Skeletal muscle cell (primary cell): Measurements from ENCODE around the gene MDFIC.
"Not testable (repeated sequence)": the region's sequence is repeated elsewhere in the genome, so short reads cannot be mapped to it uniquely, and the experiment has no call there.

Experiments
- DNase-seq: peaks from one replicate; pipeline ENCODE4 v3.0.0-alpha.2; 2010; ENCODE audit warnings: low read depth
- H3K4me3 ChIP-seq: 2 replicates; pipeline ENCODE4 v1.5.1; 2011; ENCODE audit warnings: low read depth, mild to moderate bottlenecking, control low read depth, low read length, moderate library complexity

The MDFIC gene

GRCh38 chr7:114922026-114922651, at the start of gene MDFIC:
Gene MDFIC, plus strand, starts transcription at chr7:114922094. Its CDS starts 940 bp downstream, at chr7:114923034.
- no peak for DNase-seq
- H3K4me3 ChIP-seq: peak within 1 kb of the TSS; percentile 77

- no peak overlapping the region for H3K4me3 ChIP-seq
- DNase-seq: no peak
These were observed 47.7 kb upstream of the MDFIC start for GRCh38 chr7:114874170-114874569.

- H3K4me3 ChIP-seq: no peak overlapping the region
- DNase-seq: no peak
These were observed 46.7 kb upstream of the MDFIC start for GRCh38 chr7:114875186-114875585.

GRCh38 chr7:114879554-114879953, 42.3 kb upstream of the MDFIC start:
- DNase-seq: no peak
- no peak overlapping the region for H3K4me3 ChIP-seq

GRCh38 chr7:114885836-114886235, 36.1 kb upstream of the MDFIC start:
- no peak for DNase-seq
- H3K4me3 ChIP-seq: no peak overlapping the region

GRCh38 chr7:114886241-114886640, 35.7 kb upstream of the MDFIC start:
- no peak for DNase-seq
- H3K4me3 ChIP-seq: no peak overlapping the region

- not testable (repeated sequence) for H3K4me3 ChIP-seq, DNase-seq
These were observed 32.8 kb upstream of the MDFIC start for GRCh38 chr7:114889116-114889515.

GRCh38 chr7:114889646-114890285, 32.1 kb upstream of the MDFIC start:
- no peak overlapping the region for H3K4me3 ChIP-seq
- DNase-seq: peak; percentile 97

- DNase-seq: no peak
These were observed 31.3 kb upstream of the MDFIC start for GRCh38 chr7:114890561-114890960.

GRCh38 chr7:114900127-114900526, 21.8 kb upstream of the MDFIC start:
- no peak overlapping the region for H3K4me3 ChIP-seq
- DNase-seq: no peak

More at GRCh38 chr7:114890561-114890960, 31.3 kb upstream of the MDFIC start:
- no peak overlapping the region for H3K4me3 ChIP-seq

- DNase-seq: no peak
These were observed 20.1 kb upstream of the MDFIC start for GRCh38 chr7:114901771-114902170.

GRCh38 chr7:114903131-114903530, 18.8 kb upstream of the MDFIC start:
- DNase-seq: no peak
- H3K4me3 ChIP-seq: no peak overlapping the region

More at GRCh38 chr7:114901771-114902170, 20.1 kb upstream of the MDFIC start:
- no peak overlapping the region for H3K4me3 ChIP-seq

- H3K4me3 ChIP-seq: no peak overlapping the region
- DNase-seq: no peak
These were observed 11.1 kb upstream of the MDFIC start for GRCh38 chr7:114910787-114911186.

- no peak overlapping the region for H3K4me3 ChIP-seq
- DNase-seq: no peak
These were observed 10.5 kb upstream of the MDFIC start for GRCh38 chr7:114911411-114911810.

GRCh38 chr7:114916261-114916892, 5.5 kb upstream of the MDFIC start:
- no peak for DNase-seq
- no peak overlapping the region for H3K4me3 ChIP-seq

- DNase-seq: no peak
- no peak overlapping the region for H3K4me3 ChIP-seq
These were observed 4.6 kb upstream of the MDFIC start for GRCh38 chr7:114917211-114917839.

- DNase-seq: no peak
These were observed 2.3 kb upstream of the MDFIC start for GRCh38 chr7:114919587-114919986.

GRCh38 chr7:114921631-114922025, 266 bp upstream of the MDFIC start:
- peak overlapping the region; percentile 77 for H3K4me3 ChIP-seq
- DNase-seq: no peak

More at GRCh38 chr7:114919587-114919986, 2.3 kb upstream of the MDFIC start:
- H3K4me3 ChIP-seq: no peak overlapping the region

GRCh38 chr7:114922652-114923402, 933 bp downstream of the MDFIC start:
- H3K4me3 ChIP-seq: peak overlapping the region; percentile 77
- DNase-seq: peak; percentile 49

- H3K4me3 ChIP-seq: peak overlapping the region; percentile 77
- no peak for DNase-seq
These were observed 1.5 kb downstream of the MDFIC start for GRCh38 chr7:114923403-114923713.
